HG03342 (cell line): ENCODE results near the gene POLR2M.

Source experiments
- ATAC-seq: cut with Tn5 transposase; IDR thresholded peaks from one replicate; pipeline ENCODE4 v1.9.1; 2021; ENCODE audit warnings: mild to moderate bottlenecking, moderate library complexity; ENCODE audit not compliant: unreplicated experiment

Gene POLR2M

DNA sequence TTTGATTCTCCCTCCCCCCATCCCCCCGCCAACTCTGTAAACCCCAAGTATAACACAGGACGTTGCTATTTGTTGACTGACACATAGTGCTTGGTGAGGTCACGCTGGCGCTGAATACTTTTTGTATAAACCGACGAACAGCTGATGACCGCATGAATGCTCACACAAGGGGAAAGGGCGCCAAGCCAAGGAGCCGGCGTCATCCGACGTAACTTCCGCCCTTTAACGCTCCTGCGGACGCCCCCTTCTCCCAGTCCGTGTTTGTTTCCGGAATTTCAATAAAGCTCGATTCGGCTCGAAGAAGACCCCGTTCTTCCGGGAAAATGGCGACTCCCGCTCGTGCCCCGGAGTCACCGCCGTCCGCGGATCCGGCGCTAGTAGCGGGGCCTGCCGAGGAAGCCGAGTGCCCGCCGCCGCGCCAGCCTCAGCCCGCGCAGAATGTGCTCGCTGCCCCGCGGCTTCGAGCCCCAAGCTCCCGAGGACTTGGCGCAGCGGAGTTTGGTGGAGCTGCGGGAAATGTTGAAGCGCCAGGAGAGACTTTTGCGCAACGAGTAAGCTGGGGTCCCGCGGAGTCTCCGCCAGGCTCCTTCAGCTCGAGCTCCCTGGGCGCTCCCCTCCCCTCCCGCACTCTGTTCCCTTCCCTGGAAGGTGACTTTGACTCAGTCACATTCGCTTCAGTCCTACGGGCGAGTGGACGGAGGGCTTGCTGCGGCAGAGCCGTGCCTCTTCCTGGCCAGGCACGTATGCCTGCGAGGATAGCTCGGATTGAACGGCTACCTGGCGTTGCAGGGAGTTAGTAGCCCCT, at the start of gene POLR2M:
TSS of gene POLR2M (plus strand) at position 310 of the 805 bp plus-strand sequence. CDS start at position 439, 129 bp downstream.
- ATAC-seq = peak; percentile 95

DNA sequence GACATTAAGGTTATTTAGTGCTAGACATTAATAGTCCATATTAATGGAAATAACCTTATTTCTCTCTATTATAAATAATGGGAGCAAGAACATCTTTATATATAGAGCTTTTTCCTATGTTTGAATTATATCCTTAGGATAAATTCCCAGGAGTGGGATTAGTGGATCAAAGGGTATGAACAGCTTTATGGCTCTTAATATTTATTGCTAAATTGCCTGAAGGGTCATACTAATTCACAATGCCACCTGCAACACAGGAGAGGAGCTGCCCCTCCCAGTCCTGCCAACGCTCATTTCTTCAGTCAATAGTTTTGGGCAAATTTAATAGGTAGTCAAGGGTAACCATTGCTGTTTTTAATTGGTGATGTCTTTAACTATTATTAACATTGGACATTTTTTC, 48.9 kb upstream of the POLR2M start:
- ATAC-seq = no peak

DNA sequence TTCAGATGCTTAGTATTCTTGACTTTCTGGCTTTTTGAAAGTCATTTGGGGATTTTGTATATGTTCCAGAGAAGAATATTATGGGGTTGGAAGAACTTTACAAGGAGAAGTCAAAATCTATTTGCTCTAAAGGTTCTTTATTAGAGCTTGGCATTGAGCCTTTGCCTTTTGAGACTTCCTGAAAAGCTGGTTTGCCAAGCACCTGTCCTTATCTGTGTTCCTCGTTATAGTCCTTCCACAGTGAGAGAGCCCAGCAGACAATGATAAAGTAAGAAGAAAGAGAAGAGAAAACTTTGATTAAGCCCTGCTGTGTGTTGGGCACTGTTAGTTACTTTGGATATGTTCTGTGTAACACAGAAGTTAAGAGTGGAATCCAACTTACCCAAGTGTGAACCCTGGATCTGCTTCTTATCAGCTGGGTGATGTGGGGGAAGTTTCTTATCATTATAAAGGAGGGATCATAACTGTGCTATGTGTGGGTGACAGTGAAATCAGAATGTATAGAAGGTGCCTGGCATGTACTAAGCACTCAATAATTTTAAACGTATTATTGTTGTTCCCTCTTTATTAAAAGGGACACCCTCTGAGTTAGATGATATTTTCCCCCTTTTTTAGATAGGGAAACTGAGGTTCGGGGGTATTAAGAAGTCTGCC, 44.3 kb upstream of the POLR2M start:
- no peak for ATAC-seq

DNA sequence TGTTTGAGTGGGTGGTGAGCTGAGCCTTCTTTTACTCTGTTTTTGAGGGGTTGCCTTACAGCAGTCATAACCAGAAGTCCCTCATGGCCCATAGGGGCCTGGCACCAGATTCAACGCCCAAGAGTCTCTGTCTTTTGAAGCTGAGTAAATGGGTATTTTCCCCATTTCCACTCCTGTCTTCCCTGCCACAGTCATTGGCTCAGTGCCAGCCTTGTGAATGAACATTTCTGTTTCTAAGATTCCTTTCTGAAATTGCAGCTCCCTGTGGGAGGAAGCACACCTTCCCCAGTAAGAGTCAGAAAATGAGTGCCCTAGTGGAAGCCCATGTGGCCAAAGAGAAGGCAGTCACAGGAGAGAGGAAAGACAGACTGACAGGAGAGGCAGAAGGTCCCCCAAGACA, 43.7 kb upstream of the POLR2M start:
- no peak for ATAC-seq

DNA sequence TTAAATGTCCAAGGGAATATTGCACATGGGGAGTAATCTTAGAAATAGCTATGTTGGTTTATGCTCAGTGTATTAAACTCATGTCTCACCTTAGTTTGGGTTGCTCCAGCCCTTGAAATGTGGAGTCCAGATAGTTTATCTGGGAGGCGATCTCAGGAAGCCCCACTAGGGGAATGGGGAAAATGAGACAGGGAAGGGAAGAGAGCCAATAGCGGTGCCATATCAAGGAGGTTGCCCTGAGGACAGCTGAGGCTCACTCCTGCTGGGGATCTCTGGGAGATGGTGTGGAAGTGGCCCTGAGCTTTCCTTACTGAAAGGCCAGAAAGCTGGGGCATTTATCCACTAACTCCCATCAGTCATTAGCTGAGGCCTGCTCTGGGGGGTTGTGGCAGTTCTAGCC, 43.3 kb upstream of the POLR2M start:
- no peak for ATAC-seq

DNA sequence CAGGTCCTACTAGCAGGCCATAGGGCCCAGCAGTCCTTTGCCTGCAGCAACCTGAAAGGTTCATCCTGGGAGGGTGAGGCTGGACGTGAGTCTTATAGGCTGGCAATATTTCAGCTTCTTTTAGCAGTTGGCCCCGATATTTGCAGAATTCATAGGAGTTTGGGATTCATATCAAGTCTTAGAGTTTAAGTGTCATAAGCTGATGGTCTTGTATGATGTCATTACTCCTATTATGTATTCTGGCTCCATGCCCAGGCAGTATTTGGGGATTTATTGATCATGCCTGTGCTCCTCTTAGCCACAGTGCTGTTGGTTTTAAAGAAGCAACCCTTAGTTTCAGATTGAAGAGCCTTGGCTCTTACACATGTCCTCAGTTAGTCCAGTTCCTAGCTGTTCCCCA, 41.3 kb upstream of the POLR2M start:
- ATAC-seq = no peak

DNA sequence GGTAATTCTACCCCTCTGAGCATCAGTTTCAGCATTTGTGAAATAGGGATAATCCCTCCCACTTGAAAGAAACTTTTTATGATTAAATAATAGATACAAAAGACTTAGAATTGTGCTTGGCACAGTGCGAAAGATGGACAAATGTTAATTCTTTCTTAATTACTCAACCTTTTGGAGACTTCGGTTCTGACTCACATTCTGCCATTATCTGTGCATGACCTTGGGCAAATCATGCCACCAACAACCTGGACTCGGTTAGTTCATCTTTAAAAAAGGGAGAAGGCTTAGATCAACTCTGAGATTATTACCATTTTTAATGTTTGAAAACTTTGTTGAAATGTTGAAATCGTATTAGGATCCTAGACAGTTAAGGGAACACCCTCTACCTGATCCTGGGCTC, 40.6 kb upstream of the POLR2M start:
- ATAC-seq = no peak

DNA sequence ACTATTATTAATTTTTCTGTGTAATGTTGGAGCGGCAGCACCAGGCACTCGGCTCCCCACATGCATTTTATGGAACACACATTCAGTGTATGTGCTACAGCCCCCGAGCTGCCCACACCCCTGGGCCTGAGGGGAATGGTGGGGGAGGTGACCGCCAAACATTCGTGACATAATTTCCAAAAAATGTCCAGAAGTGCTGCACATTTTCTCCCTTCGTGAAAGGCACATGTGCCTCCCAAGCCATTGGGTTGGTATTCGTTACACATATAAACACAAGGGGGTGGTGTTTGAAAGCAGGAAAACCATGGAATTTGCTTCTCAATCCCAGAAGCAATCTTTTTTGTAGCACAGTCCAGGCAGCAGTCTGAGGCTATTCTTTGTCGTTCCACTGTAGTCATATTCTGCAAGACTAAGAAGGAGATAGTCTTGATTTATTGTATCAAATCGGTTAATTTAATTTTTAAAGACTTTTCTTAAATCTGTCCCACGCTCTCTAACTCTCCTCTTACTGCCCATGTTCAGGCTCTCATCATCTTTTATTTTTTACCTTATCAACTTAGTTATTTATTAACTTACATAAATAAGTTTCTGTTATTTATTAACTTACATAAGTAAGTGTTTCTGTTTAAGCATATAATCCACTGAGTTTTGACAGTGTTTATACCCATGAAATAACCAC, 39.2 kb upstream of the POLR2M start:
- ATAC-seq = no peak

DNA sequence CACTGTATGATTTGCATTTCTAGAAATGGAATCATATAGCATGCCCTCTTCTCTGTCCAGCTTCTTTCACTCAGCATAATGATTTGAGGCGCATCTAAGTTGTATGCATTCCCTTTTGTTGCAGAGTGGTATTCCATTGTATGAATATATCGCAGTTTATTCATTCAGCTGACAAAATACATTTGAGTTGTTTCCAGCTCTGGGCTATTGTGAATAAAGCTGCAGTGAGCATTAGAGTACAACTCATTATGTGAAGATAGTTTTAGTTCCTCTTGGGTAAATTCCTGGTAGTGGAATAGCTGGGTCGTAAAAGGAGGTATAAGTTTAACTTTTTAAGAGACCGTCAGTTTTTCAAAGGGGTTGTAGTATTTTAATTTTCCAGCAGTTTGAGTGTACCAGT, 38.5 kb upstream of the POLR2M start:
- ATAC-seq = no peak

DNA sequence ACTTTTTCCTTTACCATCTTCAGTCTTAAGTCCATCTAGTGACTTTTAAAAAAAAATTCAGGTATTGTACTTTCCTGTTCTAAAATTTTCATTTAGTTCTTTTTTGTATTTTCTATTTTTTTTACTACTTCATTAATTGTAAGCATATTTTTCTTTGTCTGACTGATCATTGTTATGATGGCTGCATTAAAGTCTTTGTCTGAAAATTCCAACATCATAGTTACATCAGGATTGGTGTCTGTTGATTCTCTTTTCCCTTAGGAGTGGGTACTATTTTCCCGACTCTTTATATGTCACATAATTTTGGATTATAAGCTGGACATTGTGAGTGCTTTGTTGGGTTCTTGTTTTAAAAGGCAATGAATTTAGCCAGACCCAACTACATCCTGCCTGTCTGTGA, 34.9 kb upstream of the POLR2M start:
- ATAC-seq = no peak

DNA sequence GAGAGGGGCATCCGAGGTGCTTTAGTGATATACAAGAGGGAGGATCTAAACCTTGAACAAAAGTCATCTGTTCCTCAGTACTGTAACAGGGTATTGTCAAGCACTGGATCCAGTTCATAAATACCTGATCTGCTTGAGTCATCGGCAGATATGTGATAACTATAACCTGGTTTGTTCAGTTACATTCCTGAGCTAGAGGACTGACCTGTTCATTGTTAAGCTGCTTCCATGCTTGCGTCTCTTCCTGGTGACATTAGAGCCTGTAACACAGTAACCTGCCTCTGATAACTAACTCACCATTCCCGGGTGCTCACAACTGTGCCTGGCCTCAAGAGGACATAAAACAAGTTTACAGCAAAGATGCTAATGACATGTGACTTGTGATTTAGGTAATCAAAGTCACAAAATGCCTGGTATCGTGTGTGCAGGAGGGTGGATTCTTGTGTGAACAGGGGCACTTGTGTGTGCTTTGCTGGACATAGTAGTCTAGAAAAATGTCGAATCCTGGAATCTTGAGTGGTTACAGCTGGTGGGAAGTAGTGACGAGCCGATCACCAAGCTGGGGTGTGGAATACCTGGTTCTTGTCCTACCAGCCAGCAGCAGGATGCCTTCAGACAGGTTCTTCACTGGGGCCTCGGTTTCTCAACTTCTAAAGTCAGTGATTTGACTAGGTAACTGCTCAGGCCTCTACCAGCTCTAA, 30.9 kb upstream of the POLR2M start:
- no peak for ATAC-seq

DNA sequence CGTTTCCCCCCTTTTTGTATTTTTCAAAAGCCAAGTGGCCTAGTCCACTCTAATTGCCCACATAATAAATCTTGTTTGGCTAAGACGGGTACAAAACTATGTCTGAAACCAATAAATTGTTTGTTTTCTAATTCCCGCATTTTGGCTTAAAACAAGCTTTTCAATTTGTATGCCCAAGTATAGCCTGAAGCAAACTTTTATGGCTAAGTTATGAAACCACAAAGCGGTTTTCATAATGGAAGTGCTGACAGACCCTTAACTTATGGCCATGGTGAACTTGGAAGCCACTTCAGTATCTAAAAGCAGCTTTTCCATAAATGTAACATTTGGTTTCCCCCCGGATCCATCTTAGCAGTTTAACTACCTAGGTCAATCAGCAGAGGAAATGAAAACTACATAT, 29.9 kb upstream of the POLR2M start:
- no peak for ATAC-seq

DNA sequence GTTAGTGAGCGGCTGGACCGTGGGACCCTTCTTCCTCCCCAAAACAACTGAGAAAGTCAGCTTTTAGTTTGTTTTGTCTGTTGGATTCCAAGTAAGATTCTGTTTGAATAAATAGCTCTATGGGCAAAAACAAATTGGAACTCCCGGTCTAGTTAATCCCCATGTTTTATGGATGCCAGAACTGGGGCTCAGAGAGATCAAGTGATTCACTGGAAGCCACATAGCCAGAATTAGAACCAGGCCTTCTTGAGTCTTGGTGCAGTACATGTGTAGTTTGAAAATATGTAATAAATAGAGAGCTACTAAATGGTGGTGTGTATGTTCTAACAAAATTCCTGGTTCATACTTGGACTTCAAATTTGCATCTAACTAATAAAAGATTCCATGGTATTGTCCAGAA, 29.3 kb upstream of the POLR2M start:
- no peak for ATAC-seq

DNA sequence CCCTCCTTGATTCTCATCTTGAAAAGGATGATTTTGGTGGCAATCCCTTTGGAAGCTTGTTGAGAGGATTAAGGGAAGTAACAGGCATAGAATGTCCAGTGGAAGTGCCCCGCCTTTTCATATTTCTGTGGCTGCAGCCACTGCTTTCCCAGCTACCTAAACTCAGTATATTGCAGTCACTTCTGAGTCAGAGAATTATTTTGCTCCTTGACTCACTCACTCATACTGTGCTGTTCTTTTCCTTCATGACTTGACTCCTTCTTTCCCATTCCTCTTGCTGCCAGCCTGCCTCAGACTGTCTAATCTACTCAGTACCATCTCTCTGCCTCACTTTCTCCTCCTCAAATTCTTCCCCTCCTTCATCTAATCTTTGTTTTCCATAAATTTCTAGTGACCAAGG, 26.5 kb upstream of the POLR2M start:
- ATAC-seq = no peak

DNA sequence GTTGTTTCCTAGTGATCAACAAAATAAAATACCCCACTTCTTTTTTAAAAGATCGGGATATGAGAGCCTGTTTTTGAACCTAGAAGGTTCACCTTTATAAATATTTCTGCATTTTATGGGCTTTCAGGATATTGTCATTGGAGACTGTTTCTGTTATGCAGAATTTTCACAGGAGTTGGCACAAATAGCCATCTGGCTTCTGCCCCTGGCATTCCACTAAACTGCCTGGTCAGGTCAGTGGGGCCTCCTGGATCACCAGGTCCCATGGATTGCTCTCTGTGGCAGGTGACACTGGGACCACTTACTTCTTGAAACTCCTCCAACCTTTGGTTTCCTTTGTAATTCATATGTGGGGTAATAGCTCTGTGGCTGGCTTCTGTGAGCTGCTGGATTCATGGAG, 25.5 kb upstream of the POLR2M start:
- ATAC-seq = no peak

DNA sequence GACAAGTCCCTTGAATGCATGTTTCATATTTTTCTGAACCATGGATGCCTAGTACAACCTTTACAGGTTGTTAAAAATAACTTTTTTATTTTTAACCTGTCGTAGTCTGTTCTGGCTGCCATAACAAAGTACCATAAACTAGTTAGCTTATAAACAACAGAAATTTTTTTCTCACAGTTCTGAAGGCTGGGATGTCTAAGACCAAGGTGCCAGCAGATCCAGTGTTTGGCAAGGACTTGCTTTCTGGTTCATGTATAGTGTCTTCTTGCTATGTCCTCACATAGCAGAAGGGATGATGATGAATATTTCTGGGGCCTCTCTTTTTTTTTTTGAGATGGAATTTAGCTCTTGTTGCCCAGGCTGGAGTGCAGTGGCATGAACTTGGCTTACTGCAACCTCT, 23.0 kb upstream of the POLR2M start:
- no peak for ATAC-seq

DNA sequence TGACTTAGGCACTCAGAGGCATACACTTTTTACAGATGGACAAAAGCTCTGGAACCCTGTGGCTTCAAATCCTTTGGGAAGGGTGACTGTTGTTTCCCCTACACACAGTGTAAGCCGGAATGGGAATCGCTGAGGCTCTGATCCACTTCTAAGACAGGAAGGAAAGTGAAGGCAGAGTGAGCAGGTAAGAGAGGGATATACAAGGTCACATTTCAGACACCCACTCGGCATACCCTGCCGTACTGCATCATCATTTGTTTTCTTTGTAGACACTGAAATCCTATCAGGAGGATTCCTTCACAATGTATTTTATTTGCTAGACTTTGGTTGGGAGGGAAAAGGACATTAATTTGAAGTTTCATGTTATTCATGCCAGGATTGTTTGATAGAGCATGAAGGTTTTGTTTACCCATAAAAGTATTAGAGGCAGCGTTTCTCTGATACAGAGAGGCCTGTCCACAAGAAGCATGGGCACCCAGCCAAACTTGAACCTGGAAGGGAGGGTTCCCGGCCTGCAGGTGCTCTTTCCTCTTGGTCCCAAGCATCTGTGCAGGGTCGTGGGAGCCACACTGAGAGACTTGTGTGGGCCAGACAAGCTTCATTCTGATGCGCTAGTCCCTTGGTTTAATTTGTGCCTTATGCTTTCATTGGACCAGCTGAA, 21.9 kb upstream of the POLR2M start:
- no peak for ATAC-seq

DNA sequence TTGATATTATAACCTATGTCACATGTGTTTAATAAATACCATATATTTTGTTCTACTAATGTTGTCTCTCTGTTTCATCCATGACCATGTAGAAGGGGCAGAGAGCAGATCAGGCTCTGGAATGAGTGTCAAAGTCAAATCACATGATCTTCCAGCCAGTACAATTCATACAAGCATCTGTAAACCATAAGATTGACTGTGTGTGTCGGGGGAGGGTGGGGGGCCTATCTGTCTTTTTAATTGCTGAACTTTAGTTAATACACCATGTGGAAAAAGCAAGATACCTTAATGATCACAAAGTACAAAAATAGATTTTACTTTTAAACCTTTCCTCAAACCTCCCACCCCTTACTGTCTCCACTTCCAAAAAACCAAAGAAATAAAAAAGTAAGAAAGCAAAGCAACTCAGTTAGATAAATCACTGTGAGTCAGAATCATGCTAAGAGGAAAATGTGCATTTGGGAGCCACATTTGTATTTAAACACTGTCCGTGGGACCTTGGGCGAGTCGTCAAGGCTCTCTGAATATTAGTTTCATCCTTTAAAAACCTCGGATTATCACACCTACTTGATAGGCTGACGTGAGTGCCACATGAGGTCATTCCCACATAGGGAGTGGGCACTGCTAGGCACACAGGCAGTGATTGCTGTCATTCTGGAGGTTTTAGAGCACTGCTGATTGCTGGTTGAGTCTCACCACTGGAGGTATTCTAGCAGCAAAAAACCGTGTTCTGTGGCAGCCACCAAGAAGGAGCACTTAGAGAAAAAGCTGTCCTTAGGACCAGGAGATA, 21.0 kb upstream of the POLR2M start:
- no peak for ATAC-seq

DNA sequence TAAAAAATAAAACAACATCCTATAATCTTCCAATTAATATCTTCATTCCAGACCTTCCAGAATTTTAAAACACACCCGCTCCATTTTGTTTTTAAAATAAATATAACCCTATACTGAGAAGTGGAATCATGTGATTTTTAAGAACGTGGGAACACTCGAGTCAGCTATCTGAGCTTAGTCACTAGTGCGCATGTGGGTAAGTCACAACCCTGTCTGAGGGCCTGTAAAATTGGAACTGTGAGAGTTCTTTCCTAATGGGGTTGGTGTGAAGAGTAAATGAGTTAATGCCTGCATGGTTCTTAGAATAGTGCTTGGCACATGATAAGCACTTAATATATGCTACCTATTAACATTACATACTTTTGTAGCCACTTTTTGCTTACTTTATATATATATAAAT, 19.9 kb upstream of the POLR2M start:
- ATAC-seq = no peak

DNA sequence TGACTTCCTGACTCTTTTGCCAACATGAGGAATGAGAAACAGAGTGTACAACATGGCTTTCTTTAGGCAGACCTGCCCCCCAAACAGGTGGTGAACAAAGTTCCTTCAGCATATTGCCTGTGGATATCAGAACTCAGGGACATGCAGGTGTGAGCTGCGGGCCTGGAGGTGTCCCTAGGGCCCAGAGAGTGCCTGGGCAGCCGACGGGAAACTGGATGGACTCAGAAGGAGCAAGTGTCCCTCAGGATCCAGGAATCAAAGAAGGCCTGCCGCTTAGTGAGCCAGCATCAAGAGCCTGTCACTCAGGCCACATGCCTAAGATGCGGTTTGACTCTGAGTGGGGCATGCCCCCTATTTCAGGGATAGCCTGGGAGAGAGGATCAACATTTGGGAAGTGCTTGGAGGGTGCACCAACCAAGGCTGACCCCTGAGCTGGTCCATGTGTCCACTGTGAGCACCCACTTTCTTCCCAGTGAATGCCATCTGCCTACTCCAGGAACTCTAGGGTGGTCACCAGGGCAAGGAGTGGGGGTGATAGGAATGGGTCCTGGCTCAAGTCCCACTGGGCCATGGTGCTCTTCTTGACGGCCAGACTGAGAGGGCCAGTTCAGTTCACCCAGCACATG, 16.1 kb upstream of the POLR2M start:
- ATAC-seq = no peak
